ENCODE measurements around the gene CACNA2D1. TPM values are rescaled to one million over a fixed set of nuclear protein-coding genes. Genes with fewer than 3 reads are reported as not detected.

The CACNA2D1 gene
- total and polyA plus RNA-seq, 2 donors (not counting 1 experiment from before 2014, with no cell fraction given): 31.7 to 64.4 TPM

DNA sequence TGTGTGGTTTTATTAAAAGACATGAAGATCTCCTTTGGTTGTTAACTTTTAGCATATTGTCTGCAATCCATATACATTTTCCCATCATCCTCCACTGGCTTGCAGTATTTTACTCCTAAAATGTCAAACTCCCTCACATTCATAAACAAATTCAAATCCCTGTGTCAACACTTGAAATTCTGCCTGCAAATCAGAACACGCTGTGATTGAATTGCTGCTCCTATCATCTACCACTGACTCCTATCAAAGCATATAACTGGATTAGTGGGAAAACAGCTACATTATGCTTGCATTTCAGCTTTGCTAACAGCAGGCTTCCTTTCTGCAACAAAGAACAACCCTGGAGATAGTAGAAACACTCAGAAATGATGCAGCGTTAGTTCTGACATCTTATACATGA is 392.0 kb downstream of the CACNA2D1 start:
- Histone ChIP-seq H3K4me3 (replicated peaks in 1 of 4; ENCODE audit: control extremely low read depth in 1 of 4, insufficient read depth in 1 of 4, low read depth in 3 of 4, low read length in 4 of 4) (no peak overlapping the region), H3K9me3 (ENCODE audit: control insufficient read depth, insufficient read depth, low read depth, low read length) (no peaks in the 10 kb centered on the region), H3K79me2 (ENCODE audit: control insufficient read depth, insufficient read depth, low read length) (no peaks in the 10 kb centered on the region), H3K36me3 (ENCODE audit: control insufficient read depth, insufficient read depth, low read length) (no peaks in the 10 kb centered on the region), H3K27ac (ENCODE audit: insufficient read depth, low read length) (no peak overlapping the region), H3K4me2 (ENCODE audit: extremely low read depth, insufficient read depth, low read length) (no peak overlapping the region), H4K20me1 (ENCODE audit: control insufficient read depth, extremely low read depth, insufficient read depth, low read length) (no peaks in the 10 kb centered on the region), H3K9ac (ENCODE audit: insufficient read depth, low read length) (no peak overlapping the region), H3K4me1 (ENCODE audit: control insufficient read depth, extremely low read depth, insufficient read depth, low read length) (peaks cover 14% of the 10 kb centered on the region), H3K27me3 (ENCODE audit: control insufficient read depth, insufficient read depth, low read length) (no peaks in the 10 kb centered on the region), H2AFZ (ENCODE audit: low read length) (no peak overlapping the region)
- DNase-seq (ENCODE audit: low read depth in 2 of 2): no peak
- TF ChIP-seq, protein P1, sequence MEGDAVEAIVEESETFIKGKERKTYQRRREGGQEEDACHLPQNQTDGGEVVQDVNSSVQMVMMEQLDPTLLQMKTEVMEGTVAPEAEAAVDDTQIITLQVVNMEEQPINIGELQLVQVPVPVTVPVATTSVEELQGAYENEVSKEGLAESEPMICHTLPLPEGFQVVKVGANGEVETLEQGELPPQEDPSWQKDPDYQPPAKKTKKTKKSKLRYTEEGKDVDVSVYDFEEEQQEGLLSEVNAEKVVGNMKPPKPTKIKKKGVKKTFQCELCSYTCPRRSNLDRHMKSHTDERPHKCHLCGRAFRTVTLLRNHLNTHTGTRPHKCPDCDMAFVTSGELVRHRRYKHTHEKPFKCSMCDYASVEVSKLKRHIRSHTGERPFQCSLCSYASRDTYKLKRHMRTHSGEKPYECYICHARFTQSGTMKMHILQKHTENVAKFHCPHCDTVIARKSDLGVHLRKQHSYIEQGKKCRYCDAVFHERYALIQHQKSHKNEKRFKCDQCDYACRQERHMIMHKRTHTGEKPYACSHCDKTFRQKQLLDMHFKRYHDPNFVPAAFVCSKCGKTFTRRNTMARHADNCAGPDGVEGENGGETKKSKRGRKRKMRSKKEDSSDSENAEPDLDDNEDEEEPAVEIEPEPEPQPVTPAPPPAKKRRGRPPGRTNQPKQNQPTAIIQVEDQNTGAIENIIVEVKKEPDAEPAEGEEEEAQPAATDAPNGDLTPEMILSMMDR (conservative IDR thresholded peaks at IDR 0.05 in 1 of 2, IDR thresholded peaks at IDR 0.05 in 1 of 2; ENCODE audit: low read depth in 1 of 2, low read length in 2 of 2): no peak
- no peak for TF ChIP-seq EZH2 (IDR thresholded peaks at IDR 0.05; ENCODE audit: low read length, missing control alignments)

DNA sequence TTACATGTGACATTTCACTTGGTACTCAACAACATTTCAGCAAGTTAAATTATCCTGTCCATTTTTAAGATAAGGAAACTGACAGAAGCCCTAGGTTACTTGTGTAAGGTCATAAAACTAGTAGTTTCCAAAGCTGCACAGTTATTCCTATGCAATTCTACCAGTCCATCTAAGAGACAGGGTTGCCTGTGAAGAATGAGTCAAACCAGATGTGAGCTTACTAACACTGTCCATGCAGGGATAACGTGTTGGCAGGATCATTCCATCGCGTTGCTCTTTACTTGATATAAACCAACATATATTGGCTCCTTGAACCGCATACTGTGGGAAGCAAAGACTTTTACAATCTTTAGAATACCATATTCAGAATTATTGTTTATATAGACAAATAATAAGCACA is 392.8 kb downstream of the CACNA2D1 start:
- TF ChIP-seq EZH2 (IDR thresholded peaks at IDR 0.05; ENCODE audit: low read length, missing control alignments): no peak
- TF ChIP-seq, protein P1 (conservative IDR thresholded peaks at IDR 0.05 in 1 of 2, IDR thresholded peaks at IDR 0.05 in 1 of 2; ENCODE audit: low read depth in 1 of 2, low read length in 2 of 2): no peak
- no peak overlapping the region for H3K27ac ChIP-seq (ENCODE audit: insufficient read depth, low read length)
- H3K36me3 ChIP-seq (ENCODE audit: control insufficient read depth, insufficient read depth, low read length): no peaks in the 10 kb centered on the region
- no peaks in the 10 kb centered on the region for H3K9me3 ChIP-seq (ENCODE audit: control insufficient read depth, insufficient read depth, low read depth, low read length)
- H3K9ac ChIP-seq (ENCODE audit: insufficient read depth, low read length): no peak overlapping the region
- no peak overlapping the region for H3K4me3 ChIP-seq (replicated peaks in 1 of 4; ENCODE audit: control extremely low read depth in 1 of 4, insufficient read depth in 1 of 4, low read depth in 3 of 4, low read length in 4 of 4)
- H3K79me2 ChIP-seq (ENCODE audit: control insufficient read depth, insufficient read depth, low read length): no peaks in the 10 kb centered on the region
- H3K4me2 ChIP-seq (ENCODE audit: extremely low read depth, insufficient read depth, low read length): peak overlapping the region; percentile 21
- H3K27me3 ChIP-seq (ENCODE audit: control insufficient read depth, insufficient read depth, low read length): no peaks in the 10 kb centered on the region
- no peaks in the 10 kb centered on the region for H4K20me1 ChIP-seq (ENCODE audit: control insufficient read depth, extremely low read depth, insufficient read depth, low read length)
- peaks cover 14% of the 10 kb centered on the region for H3K4me1 ChIP-seq (ENCODE audit: control insufficient read depth, extremely low read depth, insufficient read depth, low read length)
- peak; percentile 64 to 76 for DNase-seq (ENCODE audit: low read depth in 2 of 2)
- H2AFZ ChIP-seq (ENCODE audit: low read length): no peak overlapping the region

DNA sequence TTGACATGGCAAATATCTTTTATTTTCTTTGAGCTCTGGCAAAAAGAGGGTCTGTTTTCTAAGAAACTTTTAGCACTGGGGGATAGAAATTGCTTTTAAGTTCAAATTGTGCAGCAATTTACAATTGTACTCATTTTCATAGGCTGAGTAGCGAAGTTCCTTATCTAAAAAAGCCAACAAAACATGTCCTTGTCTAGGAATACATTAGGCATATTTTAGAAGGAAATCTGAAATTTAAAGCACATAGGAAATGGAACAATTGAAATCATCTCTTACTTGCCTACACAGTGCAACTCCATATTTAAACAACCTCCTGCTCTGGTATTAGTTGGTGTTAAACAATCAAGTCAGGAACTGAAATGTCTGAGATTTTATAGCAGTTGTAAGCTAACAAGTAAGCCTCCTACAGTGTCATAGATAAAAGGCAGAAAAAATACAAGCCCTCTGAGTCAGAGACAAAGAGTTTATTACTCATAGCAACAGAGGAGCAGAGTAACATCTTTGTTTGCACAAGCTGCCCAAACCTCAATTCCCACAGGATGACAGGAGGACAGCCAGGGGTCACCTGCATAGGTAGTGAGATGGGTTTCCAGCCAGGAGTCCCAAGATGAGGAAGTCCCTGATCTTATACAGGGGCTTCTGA is 393.6 kb downstream of the CACNA2D1 start:
- H3K4me3 ChIP-seq (replicated peaks in 1 of 4; ENCODE audit: control extremely low read depth in 1 of 4, insufficient read depth in 1 of 4, low read depth in 3 of 4, low read length in 4 of 4): no peak overlapping the region
- H3K4me2 ChIP-seq (ENCODE audit: extremely low read depth, insufficient read depth, low read length): peak overlapping the region; percentile 62
- no peaks in the 10 kb centered on the region for H4K20me1 ChIP-seq (ENCODE audit: control insufficient read depth, extremely low read depth, insufficient read depth, low read length)
- H3K36me3 ChIP-seq (ENCODE audit: control insufficient read depth, insufficient read depth, low read length): no peaks in the 10 kb centered on the region
- TF ChIP-seq, protein P1 (conservative IDR thresholded peaks at IDR 0.05 in 1 of 2, IDR thresholded peaks at IDR 0.05 in 1 of 2; ENCODE audit: low read depth in 1 of 2, low read length in 2 of 2): no peak
- no peak for TF ChIP-seq EZH2 (IDR thresholded peaks at IDR 0.05; ENCODE audit: low read length, missing control alignments)
- H3K27ac ChIP-seq (ENCODE audit: insufficient read depth, low read length): peak overlapping the region; percentile 62
- H3K9me3 ChIP-seq (ENCODE audit: control insufficient read depth, insufficient read depth, low read depth, low read length): no peaks in the 10 kb centered on the region
- peak; percentile 72 to 93 for DNase-seq (ENCODE audit: low read depth in 2 of 2)
- H3K79me2 ChIP-seq (ENCODE audit: control insufficient read depth, insufficient read depth, low read length): no peaks in the 10 kb centered on the region
- peaks cover 14% of the 10 kb centered on the region for H3K4me1 ChIP-seq (ENCODE audit: control insufficient read depth, extremely low read depth, insufficient read depth, low read length)
- H3K27me3 ChIP-seq (ENCODE audit: control insufficient read depth, insufficient read depth, low read length): no peaks in the 10 kb centered on the region
- H2AFZ ChIP-seq (ENCODE audit: low read length): no peak overlapping the region
- no peak overlapping the region for H3K9ac ChIP-seq (ENCODE audit: insufficient read depth, low read length)

Data from fibroblast of lung (primary cell).